ENCODE results near the gene UBE2L3. TPM values are rescaled to one million over a fixed set of nuclear protein-coding genes. Genes with fewer than 3 reads are reported as not detected.
A peak's percentile ranks its signal among the peaks of the same experiment; 100 is the strongest.

UBE2L3 gene
- total and polyA plus RNA-seq, 2 experiments from 2014 or later, result 86.3 to 136 TPM

GRCh38 chr22:21666786-21667185, 99.3 kb downstream of the UBE2L3 start (continued):
- no peak for TF ChIP-seq STAT1 (IDR thresholded peaks at IDR 0.05; ENCODE audit: unreplicated experiment)
- no peak for TF ChIP-seq CREB1 (CRISPR knock-in tag; IDR thresholded peaks at IDR 0.05; ENCODE audit: low read depth)
- TF ChIP-seq POLR2AphosphoS5 (IDR thresholded peaks at IDR 0.05; ENCODE audit: low read depth), result no peak

GRCh38 chr22:21669026-21669425, 101.5 kb downstream of the UBE2L3 start:
- H3K79me2 ChIP-seq (replicated peaks; ENCODE audit: insufficient read depth), result peaks cover 14% of the 10 kb centered on the region
- H3K27ac Mint-ChIP-seq, result no peak overlapping the region
- H3K4me3 ChIP-seq, result no peak overlapping the region
- peaks cover 23% of the 10 kb centered on the region; the same call in 1 of the 2 replicates for H3K36me3 ChIP-seq (ENCODE audit: insufficient read depth)
- H4K20me1 ChIP-seq (replicated peaks; ENCODE audit: insufficient read depth), result peaks cover 4% of the 10 kb centered on the region
- no peak for TF ChIP-seq NANOG (IDR thresholded peaks at IDR 0.05; ENCODE audit: borderline replicate concordance)
- no peak for TF ChIP-seq EZH2phosphoT487 (IDR thresholded peaks at IDR 0.05; ENCODE audit: unreplicated experiment)
- TF ChIP-seq CREB1 (CRISPR knock-in tag; IDR thresholded peaks at IDR 0.05; ENCODE audit: low read depth), result no peak
- TF ChIP-seq ETS1 (IDR thresholded peaks at IDR 0.05), result no peak
- no peak overlapping the region for H3K4me2 ChIP-seq
- ATAC-seq, result no peak
- no peaks in the 10 kb centered on the region for H3K27me3 ChIP-seq (ENCODE audit: insufficient read depth)
- DNase-seq (ENCODE audit: low spot score), result no peak
- no peaks in the 10 kb centered on the region for H3K4me1 ChIP-seq (ENCODE audit: insufficient read depth)
- H3K36me3 Mint-ChIP-seq (ENCODE audit: low read depth), result peaks cover 30% of the 10 kb centered on the region
- peaks cover 10% of the 10 kb centered on the region for H3K4me1 Mint-ChIP-seq
- H3K4me3 Mint-ChIP-seq, result no peak overlapping the region
- H2AFZ ChIP-seq, result no peak overlapping the region
- H3F3A ChIP-seq (replicated peaks; ENCODE audit: low read depth), result 0 out of 2 replicates have a peak, but pooled peaks cover 6% of the 10 kb centered on the region
- no peaks in the 10 kb centered on the region for H3K9me2 ChIP-seq (ENCODE audit: insufficient read depth)
- no peaks in the 10 kb centered on the region; the same call in 1 of the 3 replicates for H3K9me3 Mint-ChIP-seq
- no peak overlapping the region for H3K27ac ChIP-seq (ENCODE audit: low read depth)
- H3K27me3 Mint-ChIP-seq (ENCODE audit: insufficient read depth, low read depth, poor library complexity), result peaks cover 13% of the 10 kb centered on the region

GRCh38 chr22:21672107-21672629, 104.7 kb downstream of the UBE2L3 start:
- Histone ChIP-seq H3K27ac (ENCODE audit: low read depth) (no peak overlapping the region), H3K4me3 (no peak overlapping the region), H2AFZ (no peak overlapping the region), H4K20me1 (replicated peaks; ENCODE audit: insufficient read depth) (peaks cover 4% of the 10 kb centered on the region), H3F3A (replicated peaks; ENCODE audit: low read depth) (no peaks in the 10 kb centered on the region), H3K4me1 (ENCODE audit: insufficient read depth) (no peaks in the 10 kb centered on the region), H3K36me3 (ENCODE audit: insufficient read depth) (peaks cover 28% of the 10 kb centered on the region; the same call in 1 of the 2 replicates), H3K79me2 (replicated peaks; ENCODE audit: insufficient read depth) (peaks cover 9% of the 10 kb centered on the region), H3K27me3 (ENCODE audit: insufficient read depth) (no peaks in the 10 kb centered on the region), H3K9me2 (ENCODE audit: insufficient read depth) (no peaks in the 10 kb centered on the region), H3K4me2 (no peak overlapping the region)
- H3K9me3 Mint-ChIP-seq, result peaks cover 5% of the 10 kb centered on the region; the same call in 2 of the 3 replicates
- no peak for DNase-seq (ENCODE audit: low spot score)
- peaks cover 3% of the 10 kb centered on the region; the same call in 1 of the 3 replicates for H3K4me1 Mint-ChIP-seq
- H3K4me3 Mint-ChIP-seq, result no peak overlapping the region
- H3K27me3 Mint-ChIP-seq (ENCODE audit: insufficient read depth, low read depth, poor library complexity), result peaks cover 6% of the 10 kb centered on the region
- peaks cover 60% of the 10 kb centered on the region for H3K36me3 Mint-ChIP-seq (ENCODE audit: low read depth)
- TF ChIP-seq EZH2 (IDR thresholded peaks at IDR 0.05; ENCODE audit: low read depth, unreplicated experiment), result no peak
- TF ChIP-seq, protein P1, sequence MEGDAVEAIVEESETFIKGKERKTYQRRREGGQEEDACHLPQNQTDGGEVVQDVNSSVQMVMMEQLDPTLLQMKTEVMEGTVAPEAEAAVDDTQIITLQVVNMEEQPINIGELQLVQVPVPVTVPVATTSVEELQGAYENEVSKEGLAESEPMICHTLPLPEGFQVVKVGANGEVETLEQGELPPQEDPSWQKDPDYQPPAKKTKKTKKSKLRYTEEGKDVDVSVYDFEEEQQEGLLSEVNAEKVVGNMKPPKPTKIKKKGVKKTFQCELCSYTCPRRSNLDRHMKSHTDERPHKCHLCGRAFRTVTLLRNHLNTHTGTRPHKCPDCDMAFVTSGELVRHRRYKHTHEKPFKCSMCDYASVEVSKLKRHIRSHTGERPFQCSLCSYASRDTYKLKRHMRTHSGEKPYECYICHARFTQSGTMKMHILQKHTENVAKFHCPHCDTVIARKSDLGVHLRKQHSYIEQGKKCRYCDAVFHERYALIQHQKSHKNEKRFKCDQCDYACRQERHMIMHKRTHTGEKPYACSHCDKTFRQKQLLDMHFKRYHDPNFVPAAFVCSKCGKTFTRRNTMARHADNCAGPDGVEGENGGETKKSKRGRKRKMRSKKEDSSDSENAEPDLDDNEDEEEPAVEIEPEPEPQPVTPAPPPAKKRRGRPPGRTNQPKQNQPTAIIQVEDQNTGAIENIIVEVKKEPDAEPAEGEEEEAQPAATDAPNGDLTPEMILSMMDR (conservative IDR thresholded peaks at IDR 0.05; ENCODE audit: low read depth in 2 of 2), result peak; percentile 8 to 25; a peak in 2 of 4 replicates
- H3K27ac Mint-ChIP-seq, result no peak overlapping the region
- ATAC-seq, result no peak

MicroRNAs within 50 kb of the gene (microRNA counts, 767-probe panel; counts per million panel counts)
- 6,879 counts per million, percentile 37 among the panel's probes with 10 or more counts for microRNA hsa-miR-130b-3p
- not detected for microRNA hsa-miR-301b

Small RNA genes within 50 kb of the gene (microRNA-seq; reads per million reads assigned to microRNA genes)
- gene MIR130B (973 reads per million, percentile 92 among the genes with 10 or more reads in this experiment), gene MIR301B (3.8 reads per million, percentile 15 among the genes with 10 or more reads in this experiment)

Small RNA genes within 50 kb of the gene (small RNA-seq; reads per million reads assigned to genes)
- gene MIR301B (ENCODE audit: low replicate concordance) (11.2 reads per million, percentile 97 among the genes with 10 or more reads in this experiment), gene RF00492 (ENCODE audit: low replicate concordance) (not detected), gene RN7SKP221 (ENCODE audit: low replicate concordance) (not detected)

Other genes with a start within 250 kb of the UBE2L3 start
- 0.04 and 0.10 TPM in 2 replicates for gene RIMBP3B, start 184.0 kb upstream of the UBE2L3 start, total RNA-seq (2014; rRNA removed; shearing (Covaris generic))
- 0.09 and 0.21 TPM in 2 replicates for gene RIMBP3B, start 184.0 kb upstream of the UBE2L3 start, polyA plus RNA-seq (2016; fragmentation: Nextera tagmentation; extraction: Ambion mirVana)
- 28.0 and 34.0 TPM in 2 replicates for gene HIC2, start 150.3 kb upstream of the UBE2L3 start, total RNA-seq (2014; rRNA removed; shearing (Covaris generic))
- 7.7 and 8.0 TPM in 2 replicates for gene HIC2, start 150.3 kb upstream of the UBE2L3 start, polyA plus RNA-seq (2016; fragmentation: Nextera tagmentation; extraction: Ambion mirVana)
- 1.1 and 2.8 TPM in 2 replicates for gene TMEM191C, start 100.3 kb upstream of the UBE2L3 start, total RNA-seq (2014; rRNA removed; shearing (Covaris generic))
- 2.5 and 6.1 TPM in 2 replicates for gene TMEM191C, start 100.3 kb upstream of the UBE2L3 start, polyA plus RNA-seq (2016; fragmentation: Nextera tagmentation; extraction: Ambion mirVana)
- gene RIMBP3C, start 16.3 kb upstream of the UBE2L3 start, total RNA-seq (2014; rRNA removed; shearing (Covaris generic)), result 1.1 and 1.6 TPM in 2 replicates
- gene RIMBP3C, start 16.3 kb upstream of the UBE2L3 start, polyA plus RNA-seq (2016; fragmentation: Nextera tagmentation; extraction: Ambion mirVana), result 0.03 TPM in 1 of 2 replicates, not detected in the other
- gene YDJC, start 62.3 kb downstream of the UBE2L3 start, total RNA-seq (2014; rRNA removed; shearing (Covaris generic)), result 58.8 and 83.7 TPM in 2 replicates
- 53.3 and 58.4 TPM in 2 replicates for gene YDJC, start 62.3 kb downstream of the UBE2L3 start, polyA plus RNA-seq (2016; fragmentation: Nextera tagmentation; extraction: Ambion mirVana)
- gene CCDC116, start 65.0 kb downstream of the UBE2L3 start, total RNA-seq (2014; rRNA removed; shearing (Covaris generic)), result 0.14 TPM in 1 of 2 replicates, not detected in the other
- 0.35 TPM in 1 of 2 replicates, not detected in the other for gene CCDC116, start 65.0 kb downstream of the UBE2L3 start, polyA plus RNA-seq (2016; fragmentation: Nextera tagmentation; extraction: Ambion mirVana)
- gene SDF2L1, start 74.6 kb downstream of the UBE2L3 start, total RNA-seq (2014; rRNA removed; shearing (Covaris generic)), result 60.3 and 62.3 TPM in 2 replicates
- 72.7 and 74.8 TPM in 2 replicates for gene SDF2L1, start 74.6 kb downstream of the UBE2L3 start, polyA plus RNA-seq (2016; fragmentation: Nextera tagmentation; extraction: Ambion mirVana)
- 30.7 and 34.1 TPM in 2 replicates for gene PPIL2, start 98.3 kb downstream of the UBE2L3 start, total RNA-seq (2014; rRNA removed; shearing (Covaris generic))
- gene PPIL2, start 98.3 kb downstream of the UBE2L3 start, polyA plus RNA-seq (2016; fragmentation: Nextera tagmentation; extraction: Ambion mirVana), result 21.6 and 23.0 TPM in 2 replicates
- gene YPEL1, start 168.1 kb downstream of the UBE2L3 start, total RNA-seq (2014; rRNA removed; shearing (Covaris generic)), result 5.5 and 6.0 TPM in 2 replicates
- 4.4 and 4.9 TPM in 2 replicates for gene YPEL1, start 168.1 kb downstream of the UBE2L3 start, polyA plus RNA-seq (2016; fragmentation: Nextera tagmentation; extraction: Ambion mirVana)